SK-N-MC (cell line): ENCODE data around the gene FLRT3.

ENCODE experiments used
- DNase-seq: peaks from one replicate; pipeline ENCODE4 v3.0.0-alpha.2; 2011; ENCODE audit warnings: low read depth, low spot score
- H3K27ac ChIP-seq: fragments of 200-600 bp; sonication (generic); 2 replicates; pipeline ENCODE4 v1.5.1; 2016; ENCODE audit warnings: mixed run types
- H3K36me3 ChIP-seq: fragments of 200-600 bp; sonication (generic); 2 replicates; pipeline ENCODE4 v1.6.1; 2017; ENCODE audit warnings: antibody characterized with exemption, low read length, mixed read lengths; ENCODE audit not compliant: insufficient read depth
- H3K4me3 ChIP-seq: fragments of 200-600 bp; sonication (generic); 2 replicates; pipeline ENCODE4 v1.5.1; 2016
- H3K9ac ChIP-seq: fragments of 200-600 bp; sonication (generic); 2 replicates; pipeline ENCODE4 v1.8.0; 2017; ENCODE audit warnings: mixed run types, mixed read lengths; ENCODE audit not compliant: insufficient read length
- H3K9me3 ChIP-seq: fragments of 200-600 bp; sonication (generic); 2 replicates; pipeline ENCODE4 v1.6.1; 2017; ENCODE audit warnings: low read depth, mild to moderate bottlenecking, antibody characterized with exemption, low read length, moderate library complexity, mixed read lengths
- EZH2 ChIP-seq: fragments of 200-600 bp; sonication (generic); IDR thresholded peaks from one replicate; pipeline ENCODE4 v1.6.1; 2017; ENCODE audit warnings: antibody characterized with exemption
- FOXP2 ChIP-seq: optimal IDR thresholded peaks from 2 replicates; pipeline ENCODE3; 2011; ENCODE audit warnings: mild to moderate bottlenecking, moderate library complexity; ENCODE audit not compliant: insufficient read depth; ENCODE audit errors: extremely low read length, control extremely low read depth
- POLR2AphosphoS5 ChIP-seq: IDR thresholded peaks from 2 replicates; pipeline ENCODE4 v1.6.1; 2012; ENCODE audit warnings: mild to moderate bottlenecking, low read depth, low read length, borderline replicate concordance

FLRT3 gene

DNA sequence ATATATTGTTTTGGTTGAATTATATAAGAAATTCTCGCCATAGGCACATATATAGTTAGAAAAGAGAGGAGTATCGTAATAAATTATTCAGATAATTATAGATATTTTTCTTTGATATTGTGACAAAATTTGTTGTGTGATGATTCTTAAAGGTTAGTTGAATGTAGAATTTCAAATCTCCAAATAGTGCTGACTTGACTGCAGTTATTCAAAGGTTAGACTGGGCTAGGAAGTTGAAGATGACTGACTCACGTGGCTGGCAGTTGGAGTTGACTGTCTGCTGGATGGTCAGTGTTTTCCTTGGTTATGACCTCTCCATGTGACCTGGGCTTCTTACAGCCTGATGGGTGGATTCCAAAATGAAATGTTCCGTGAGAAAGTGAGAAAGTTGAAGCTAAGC, 55.3 kb downstream of the FLRT3 start:
- no peak for DNase-seq

More for the DNA sequence above, 55.3 kb downstream of the FLRT3 start:
- Histone ChIP-seq H3K9ac (no peak overlapping the region), H3K4me3 (no peak overlapping the region), H3K36me3 (no peaks in the 10 kb centered on the region), H3K27ac (no peak overlapping the region), H3K9me3 (no peaks in the 10 kb centered on the region)
- TF ChIP-seq EZH2 (no peak), FOXP2 (no peak), POLR2AphosphoS5 (no peak)
